Astrocyte of the spinal cord (primary cell): ENCODE results near the gene SPAG9.

Source experiments
- DNase-seq: peaks from one replicate; pipeline ENCODE4 v3.0.0; 2011; ENCODE audit warnings: low read depth, low spot score
- H3K4me3 ChIP-seq: 2 replicates; pipeline ENCODE4 v1.5.1; 2011; ENCODE audit warnings: low read depth, mild to moderate bottlenecking, low read length, moderate library complexity
- in situ Hi-C: cut with HindIII; loops from 2 replicates; pipeline ENCODE4 v1.10.0; 2017; ENCODE audit warnings: low sequenced_read_pairs
- TF ChIP-seq, protein P1 (sequence below): IDR thresholded peaks from 2 replicates; pipeline ENCODE4 v1.5.1; 2012; ENCODE audit warnings: low read depth, mild to moderate bottlenecking, low read length, inconsistent platforms

Gene SPAG9

GRCh38 chr17:51045621-51046020 is 75.0 kb downstream of the SPAG9 start:
- TF ChIP-seq, protein P1, sequence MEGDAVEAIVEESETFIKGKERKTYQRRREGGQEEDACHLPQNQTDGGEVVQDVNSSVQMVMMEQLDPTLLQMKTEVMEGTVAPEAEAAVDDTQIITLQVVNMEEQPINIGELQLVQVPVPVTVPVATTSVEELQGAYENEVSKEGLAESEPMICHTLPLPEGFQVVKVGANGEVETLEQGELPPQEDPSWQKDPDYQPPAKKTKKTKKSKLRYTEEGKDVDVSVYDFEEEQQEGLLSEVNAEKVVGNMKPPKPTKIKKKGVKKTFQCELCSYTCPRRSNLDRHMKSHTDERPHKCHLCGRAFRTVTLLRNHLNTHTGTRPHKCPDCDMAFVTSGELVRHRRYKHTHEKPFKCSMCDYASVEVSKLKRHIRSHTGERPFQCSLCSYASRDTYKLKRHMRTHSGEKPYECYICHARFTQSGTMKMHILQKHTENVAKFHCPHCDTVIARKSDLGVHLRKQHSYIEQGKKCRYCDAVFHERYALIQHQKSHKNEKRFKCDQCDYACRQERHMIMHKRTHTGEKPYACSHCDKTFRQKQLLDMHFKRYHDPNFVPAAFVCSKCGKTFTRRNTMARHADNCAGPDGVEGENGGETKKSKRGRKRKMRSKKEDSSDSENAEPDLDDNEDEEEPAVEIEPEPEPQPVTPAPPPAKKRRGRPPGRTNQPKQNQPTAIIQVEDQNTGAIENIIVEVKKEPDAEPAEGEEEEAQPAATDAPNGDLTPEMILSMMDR = no peak
- peak overlapping the region; percentile 50 for H3K4me3 ChIP-seq
- in situ Hi-C loops = no loop called here

DNA sequence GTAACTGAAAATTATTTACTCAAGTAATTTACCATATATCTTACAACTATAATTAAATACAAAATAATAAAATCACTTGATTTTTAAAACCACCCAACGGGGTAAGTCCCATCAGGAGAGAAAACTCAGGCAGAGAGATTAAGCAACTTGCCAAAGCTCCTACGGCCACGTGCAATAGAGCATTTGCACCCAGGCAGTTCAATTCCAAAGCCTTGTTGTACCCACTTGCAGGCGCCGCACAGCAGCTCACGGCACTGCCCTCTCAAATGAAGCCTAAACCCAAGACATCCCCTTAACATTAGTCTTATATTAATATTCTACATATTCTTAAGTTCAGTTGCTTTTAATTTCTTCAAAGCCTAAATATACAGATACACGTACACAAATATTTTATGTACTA is 75.7 kb downstream of the SPAG9 start:
- H3K4me3 ChIP-seq = peak overlapping the region; percentile 16

More at GRCh38 chr17:51045621-51046020, 75.0 kb downstream of the SPAG9 start:
- peak; percentile 30 for DNase-seq

GRCh38 chr17:51036084-51036483 is 84.6 kb downstream of the SPAG9 start:
- TF ChIP-seq, protein P1 = no peak
- no peak for DNase-seq
- H3K4me3 ChIP-seq = no peak overlapping the region
- in situ Hi-C loops = no loop called here

More for the DNA sequence above, 75.7 kb downstream of the SPAG9 start:
- DNase-seq = peak; percentile 14
- TF ChIP-seq, protein P1 = no peak
- in situ Hi-C loops = no loop called here

DNA sequence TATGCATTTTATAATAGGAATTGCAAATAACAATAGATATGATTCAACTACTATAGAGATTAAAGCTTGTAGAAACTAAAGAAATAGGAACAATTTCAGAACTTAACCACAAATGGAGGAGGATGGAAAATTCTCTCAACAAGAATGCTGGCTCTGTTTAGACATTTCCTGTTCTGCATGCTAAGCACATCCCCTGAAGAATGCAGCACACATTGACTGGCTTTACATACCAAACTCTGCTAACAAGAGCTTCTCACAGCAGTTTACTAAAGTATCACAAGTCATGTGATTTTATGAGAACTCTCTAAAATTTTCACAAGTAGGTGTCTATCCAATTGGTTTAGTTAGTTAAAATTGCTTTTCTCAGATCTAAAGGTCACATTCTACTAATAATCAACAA is 85.2 kb downstream of the SPAG9 start:
- no peak overlapping the region for H3K4me3 ChIP-seq
- DNase-seq = peak; percentile 87
- in situ Hi-C loops = no loop called here
- TF ChIP-seq, protein P1 = no peak

DNA sequence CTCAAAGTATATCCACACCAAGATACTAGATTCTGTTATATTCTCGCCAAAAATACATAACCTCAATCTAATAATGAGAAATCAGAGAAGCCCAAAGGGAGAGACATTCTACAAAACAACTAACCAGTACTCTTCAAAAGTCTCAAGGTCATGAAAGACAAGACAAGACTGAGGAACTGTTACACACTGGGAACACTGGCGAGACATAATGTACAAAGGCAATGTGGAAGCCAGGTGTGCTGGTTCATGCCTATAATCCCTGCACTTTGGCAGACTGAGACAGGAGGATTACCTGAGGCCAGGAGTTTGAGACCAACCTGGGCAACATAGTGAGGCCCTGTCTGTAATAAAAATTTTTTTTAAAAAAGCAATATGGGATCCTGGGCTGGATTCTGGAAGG is 85.9 kb downstream of the SPAG9 start:
- TF ChIP-seq, protein P1 = no peak
- no peak for DNase-seq
- in situ Hi-C loops = no loop called here
- H3K4me3 ChIP-seq = no peak overlapping the region

DNA sequence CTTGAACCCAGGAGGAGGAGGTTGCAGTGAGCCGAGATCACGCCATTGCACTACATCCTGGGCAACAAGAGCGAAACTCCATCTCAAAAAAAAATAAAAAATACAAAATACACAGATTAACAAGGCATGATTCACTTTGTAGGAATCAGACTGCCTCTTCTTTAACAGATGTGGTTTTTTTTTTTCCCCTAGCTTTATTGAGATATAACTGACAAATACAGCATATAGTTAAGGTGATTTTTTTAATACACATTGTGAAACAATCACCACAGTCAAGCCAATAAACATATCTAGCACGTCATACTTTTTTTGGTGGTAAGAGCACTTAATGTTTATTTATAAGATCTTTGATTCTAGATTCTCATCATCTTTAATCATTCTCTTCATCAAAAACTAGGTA is 87.8 kb downstream of the SPAG9 start:
- TF ChIP-seq, protein P1 = no peak
- in situ Hi-C loops = no loop called here
- H3K4me3 ChIP-seq = no peak overlapping the region
- no peak for DNase-seq
